HepG2 (cell line): ENCODE measurements around the gene DUS3L. TPM values are rescaled to one million over a fixed set of nuclear protein-coding genes. Genes with fewer than 3 reads are reported as not detected.

ENCODE experiments used
- GPBP1L1 ChIP-seq: sonication (generic); formaldehyde crosslinking; IDR thresholded peaks from 2 replicates; pipeline ENCODE4 v1.5.0; 2020; ENCODE audit warnings: mild to moderate bottlenecking, missing genetic modification reagents
- HES4 ChIP-seq: sonication (generic); formaldehyde crosslinking; IDR thresholded peaks from 2 replicates; pipeline ENCODE4 v1.9.0; 2021; ENCODE audit warnings: mild to moderate bottlenecking, missing genetic modification reagents, borderline replicate concordance
- IRF2 ChIP-seq: IDR thresholded peaks from 2 replicates; pipeline ENCODE4 v1.6.1; 2018; ENCODE audit warnings: missing genetic modification reagents, missing compliant biosample characterization
- NFKB2 ChIP-seq: sonication (generic); formaldehyde crosslinking; IDR thresholded peaks from 2 replicates; pipeline ENCODE4 v1.4.0; 2020; ENCODE audit warnings: missing genetic modification reagents, borderline replicate concordance
- PHB2 ChIP-seq: fragments of 450-650 bp; IDR thresholded peaks from 2 replicates; pipeline ENCODE4 v1.6.1; 2018; ENCODE audit not compliant: partially characterized antibody
- PHF20 ChIP-seq: sonication (generic); formaldehyde crosslinking; IDR thresholded peaks from 2 replicates; pipeline ENCODE4 v1.5.0; 2020; ENCODE audit warnings: mild to moderate bottlenecking, missing genetic modification reagents
- PITX1 ChIP-seq: sonication (generic); formaldehyde crosslinking; IDR thresholded peaks from 2 replicates; pipeline ENCODE4 v1.5.1; 2020; ENCODE audit warnings: mild to moderate bottlenecking, missing genetic modification reagents
- POLR2AphosphoS5 ChIP-seq: IDR thresholded peaks from 2 replicates; pipeline ENCODE4 v1.6.1; 2012; ENCODE audit warnings: low read depth, low read length
- U2AF2 ChIP-seq: fragments of 200-400 bp; formaldehyde crosslinking; IDR thresholded peaks from 2 replicates; pipeline ENCODE4 v1.6.1; 2017; ENCODE audit warnings: low read depth, mild to moderate bottlenecking, low read length
- ZBTB39 ChIP-seq: sonication (generic); formaldehyde crosslinking; IDR thresholded peaks from 2 replicates; pipeline ENCODE4 v1.5.0; 2020; ENCODE audit warnings: missing genetic modification reagents
- ZNF292 ChIP-seq: sonication (generic); formaldehyde crosslinking; IDR thresholded peaks from 2 replicates; pipeline ENCODE4 v1.8.1; 2022; ENCODE audit warnings: mild to moderate bottlenecking, low read depth, missing genetic modification reagents, borderline replicate concordance
- ZNF569 ChIP-seq: sonication (generic); formaldehyde crosslinking; IDR thresholded peaks from 2 replicates; pipeline ENCODE4 v1.5.0; 2020; ENCODE audit warnings: mild to moderate bottlenecking, missing genetic modification reagents, moderate library complexity, borderline replicate concordance
- ZSCAN21 ChIP-seq: sonication (generic); formaldehyde crosslinking; IDR thresholded peaks from 2 replicates; pipeline ENCODE4 v1.8.0; 2022; ENCODE audit warnings: mild to moderate bottlenecking, missing genetic modification reagents, moderate library complexity, borderline replicate concordance
- polyA plus RNA-seq, 8 experiments: library from polyadenylated mRNA; depleted of rRNA in 3 of 8; stranded (reverse) in 7 of 8; unstranded in 1 of 8; fragments of >200 nt; fragmentation: Illumina TruSeq in 4 of 8; extraction: Trizol in 4 of 8; gene quantifications; 2 replicates each; pipeline versions ENCODE4 v1.2.1 to v1.2.3, GENCODE V29; 2011 to 2016; ENCODE audit warnings: low read depth in 4 of 8, missing spikeins in 1 of 8, mixed read lengths in 1 of 8; ENCODE audit not compliant: insufficient read depth in 1 of 8
- total RNA-seq, 5 experiments: library from RNA; depleted of rRNA; stranded (reverse); fragments of >200 nt; fragmentation: Illumina TruSeq; extraction: Trizol; gene quantifications; 2 replicates each; pipeline ENCODE4 v1.2.3, GENCODE V29; 2016; ENCODE audit warnings: low read depth in 1 of 5
- TF ChIP-seq, protein P1 (sequence below): sonication (generic); formaldehyde crosslinking; IDR thresholded peaks from 2 replicates; pipeline ENCODE4 v1.5.1; 2020; ENCODE audit warnings: mild to moderate bottlenecking, missing genetic modification reagents, moderate library complexity
- TF ChIP-seq, protein P2 (sequence below): sonication (generic); IDR thresholded peaks from 2 replicates; pipeline ENCODE4 v1.6.1; 2016; ENCODE audit warnings: low read depth, borderline replicate concordance
- TF ChIP-seq, protein P3 (sequence below): sonication (generic); formaldehyde crosslinking; IDR thresholded peaks from 2 replicates; pipeline ENCODE4 v1.8.1; 2023; ENCODE audit warnings: mild to moderate bottlenecking, missing genetic modification reagents, borderline replicate concordance

The DUS3L gene
- total and polyA plus RNA-seq, 2 of the 13 experiments (the other 11 are each of a cell fraction or from before 2014, with no cell fraction given) = 13.3 to 25.1 TPM

GRCh38 chr19:5826531-5827341 is 35.8 kb upstream of the DUS3L start (continued):
- TF ChIP-seq, protein P1, sequence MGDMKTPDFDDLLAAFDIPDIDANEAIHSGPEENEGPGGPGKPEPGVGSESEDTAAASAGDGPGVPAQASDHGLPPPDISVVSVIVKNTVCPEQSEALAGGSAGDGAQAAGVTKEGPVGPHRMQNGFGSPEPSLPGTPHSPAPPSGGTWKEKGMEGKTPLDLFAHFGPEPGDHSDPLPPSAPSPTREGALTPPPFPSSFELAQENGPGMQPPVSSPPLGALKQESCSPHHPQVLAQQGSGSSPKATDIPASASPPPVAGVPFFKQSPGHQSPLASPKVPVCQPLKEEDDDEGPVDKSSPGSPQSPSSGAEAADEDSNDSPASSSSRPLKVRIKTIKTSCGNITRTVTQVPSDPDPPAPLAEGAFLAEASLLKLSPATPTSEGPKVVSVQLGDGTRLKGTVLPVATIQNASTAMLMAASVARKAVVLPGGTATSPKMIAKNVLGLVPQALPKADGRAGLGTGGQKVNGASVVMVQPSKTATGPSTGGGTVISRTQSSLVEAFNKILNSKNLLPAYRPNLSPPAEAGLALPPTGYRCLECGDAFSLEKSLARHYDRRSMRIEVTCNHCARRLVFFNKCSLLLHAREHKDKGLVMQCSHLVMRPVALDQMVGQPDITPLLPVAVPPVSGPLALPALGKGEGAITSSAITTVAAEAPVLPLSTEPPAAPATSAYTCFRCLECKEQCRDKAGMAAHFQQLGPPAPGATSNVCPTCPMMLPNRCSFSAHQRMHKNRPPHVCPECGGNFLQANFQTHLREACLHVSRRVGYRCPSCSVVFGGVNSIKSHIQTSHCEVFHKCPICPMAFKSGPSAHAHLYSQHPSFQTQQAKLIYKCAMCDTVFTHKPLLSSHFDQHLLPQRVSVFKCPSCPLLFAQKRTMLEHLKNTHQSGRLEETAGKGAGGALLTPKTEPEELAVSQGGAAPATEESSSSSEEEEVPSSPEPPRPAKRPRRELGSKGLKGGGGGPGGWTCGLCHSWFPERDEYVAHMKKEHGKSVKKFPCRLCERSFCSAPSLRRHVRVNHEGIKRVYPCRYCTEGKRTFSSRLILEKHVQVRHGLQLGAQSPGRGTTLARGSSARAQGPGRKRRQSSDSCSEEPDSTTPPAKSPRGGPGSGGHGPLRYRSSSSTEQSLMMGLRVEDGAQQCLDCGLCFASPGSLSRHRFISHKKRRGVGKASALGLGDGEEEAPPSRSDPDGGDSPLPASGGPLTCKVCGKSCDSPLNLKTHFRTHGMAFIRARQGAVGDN = peak; percentile 95
- TF ChIP-seq NFKB2 (peak; percentile 19; the same call in 1 of the 2 replicates), U2AF2 (no peak), PITX1 (0 out of 2 replicates have a peak, but pooled peaks have one; percentile 51), GPBP1L1 (no peak), ZBTB39 (CRISPR knock-in tag) (peak; percentile 73; the same call in 1 of the 2 replicates), PHB2 (no peak), HES4 (no peak), POLR2AphosphoS5 (peak; percentile 34; the same call in 1 of the 2 replicates), IRF2 (CRISPR knock-in tag) (peak; percentile 51; the same call in 1 of the 2 replicates), ZNF569 (CRISPR knock-in tag) (0 out of 2 replicates have a peak, but pooled peaks have one; percentile 52), PHF20 (CRISPR knock-in tag) (0 out of 2 replicates have a peak, but pooled peaks have one; percentile 44), ZNF292 (CRISPR knock-in tag) (peak; percentile 54), ZSCAN21 (CRISPR knock-in tag) (peak; percentile 73; the same call in 1 of the 2 replicates)
- TF ChIP-seq, protein P2, sequence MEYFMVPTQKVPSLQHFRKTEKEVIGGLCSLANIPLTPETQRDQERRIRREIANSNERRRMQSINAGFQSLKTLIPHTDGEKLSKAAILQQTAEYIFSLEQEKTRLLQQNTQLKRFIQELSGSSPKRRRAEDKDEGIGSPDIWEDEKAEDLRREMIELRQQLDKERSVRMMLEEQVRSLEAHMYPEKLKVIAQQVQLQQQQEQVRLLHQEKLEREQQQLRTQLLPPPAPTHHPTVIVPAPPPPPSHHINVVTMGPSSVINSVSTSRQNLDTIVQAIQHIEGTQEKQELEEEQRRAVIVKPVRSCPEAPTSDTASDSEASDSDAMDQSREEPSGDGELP = peak; percentile 85
- TF ChIP-seq, protein P3, sequence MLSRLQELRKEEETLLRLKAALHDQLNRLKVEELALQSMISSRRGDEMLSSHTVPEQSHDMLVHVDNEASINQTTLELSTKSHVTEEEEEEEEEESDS (CRISPR knock-in tag) = 0 out of 2 replicates have a peak, but pooled peaks have one; percentile 43
